Loucy (cell line): Measurements from ENCODE around the gene GATA5.

Source experiments
- EZH2phosphoT487 ChIP-seq: fragments of 200-600 bp; IDR thresholded peaks from 2 replicates; pipeline ENCODE4 v1.6.1; 2018; ENCODE audit warnings: antibody characterized with exemption, mild to moderate bottlenecking, moderate library complexity, borderline replicate concordance
- TF ChIP-seq, protein P1 (sequence below): fragments of 200-600 bp; sonication (generic); conservative IDR thresholded peaks from 2 replicates; pipeline ENCODE4 v1.5.1; 2014; ENCODE audit warnings: mild to moderate bottlenecking, antibody characterized with exemption, low read length

DNA sequence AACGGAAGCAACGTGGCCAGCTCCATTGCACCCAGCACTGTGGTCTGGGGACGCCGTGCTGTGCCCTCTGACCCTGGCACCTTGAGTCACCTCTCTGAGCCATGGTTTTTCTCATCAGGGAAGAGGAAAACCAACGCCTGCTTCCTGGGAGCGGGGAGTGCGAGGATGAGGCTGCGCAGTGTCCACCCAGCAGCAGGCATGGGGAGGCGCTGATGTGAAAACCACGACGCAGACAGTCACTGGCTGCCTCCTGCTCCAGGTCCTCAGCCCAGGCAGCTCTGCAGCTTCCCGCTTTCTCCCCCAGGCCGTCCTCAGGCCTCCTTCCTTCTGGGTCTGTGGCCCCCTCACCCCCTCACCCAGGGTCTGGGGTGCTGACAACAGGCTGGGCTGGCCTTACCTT lies 14.0 kb downstream of the GATA5 start:
- TF ChIP-seq, protein P1, sequence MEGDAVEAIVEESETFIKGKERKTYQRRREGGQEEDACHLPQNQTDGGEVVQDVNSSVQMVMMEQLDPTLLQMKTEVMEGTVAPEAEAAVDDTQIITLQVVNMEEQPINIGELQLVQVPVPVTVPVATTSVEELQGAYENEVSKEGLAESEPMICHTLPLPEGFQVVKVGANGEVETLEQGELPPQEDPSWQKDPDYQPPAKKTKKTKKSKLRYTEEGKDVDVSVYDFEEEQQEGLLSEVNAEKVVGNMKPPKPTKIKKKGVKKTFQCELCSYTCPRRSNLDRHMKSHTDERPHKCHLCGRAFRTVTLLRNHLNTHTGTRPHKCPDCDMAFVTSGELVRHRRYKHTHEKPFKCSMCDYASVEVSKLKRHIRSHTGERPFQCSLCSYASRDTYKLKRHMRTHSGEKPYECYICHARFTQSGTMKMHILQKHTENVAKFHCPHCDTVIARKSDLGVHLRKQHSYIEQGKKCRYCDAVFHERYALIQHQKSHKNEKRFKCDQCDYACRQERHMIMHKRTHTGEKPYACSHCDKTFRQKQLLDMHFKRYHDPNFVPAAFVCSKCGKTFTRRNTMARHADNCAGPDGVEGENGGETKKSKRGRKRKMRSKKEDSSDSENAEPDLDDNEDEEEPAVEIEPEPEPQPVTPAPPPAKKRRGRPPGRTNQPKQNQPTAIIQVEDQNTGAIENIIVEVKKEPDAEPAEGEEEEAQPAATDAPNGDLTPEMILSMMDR = no peak
- no peak for TF ChIP-seq EZH2phosphoT487
